ENCODE measurements around the gene TSPAN9. TPM values are rescaled to one million over a fixed set of nuclear protein-coding genes. Genes with fewer than 3 reads are reported as not detected.

Gene TSPAN9
- total and polyA plus RNA-seq, 2 of the 4 experiments (the other 2 are of a cell fraction), result 17.7 to 39.1 TPM

DNA sequence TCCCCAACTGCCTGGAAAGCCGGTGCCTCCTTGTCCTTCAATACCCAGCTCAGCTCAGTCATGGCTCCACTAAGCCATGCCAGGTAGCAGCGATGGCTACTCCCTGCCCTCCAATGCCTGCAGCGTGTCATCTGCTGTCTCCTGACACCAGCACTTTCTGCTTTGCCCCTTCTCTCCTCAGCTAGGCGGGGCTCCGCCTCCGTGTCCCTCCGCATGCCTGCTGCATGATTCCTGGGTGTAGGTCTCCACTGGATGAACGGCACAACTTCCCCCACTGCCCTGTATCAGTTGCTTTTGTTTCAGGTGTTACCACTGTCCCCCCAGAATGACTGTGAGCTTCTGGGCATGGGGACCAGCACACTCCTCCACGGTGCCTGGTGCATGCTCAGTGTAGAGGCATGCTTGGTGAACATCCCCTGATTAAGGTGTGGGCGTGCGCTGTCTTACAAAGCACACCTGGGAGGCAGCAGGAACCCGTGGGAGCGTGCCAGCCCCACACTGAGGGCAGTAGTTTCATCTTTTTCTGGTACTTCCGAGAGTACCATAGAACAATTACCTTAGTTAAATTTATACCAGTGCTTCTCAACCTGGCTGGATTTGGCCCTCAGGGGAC is 234.4 kb downstream of the TSPAN9 start:
- Histone ChIP-seq H2BK20ac (ENCODE audit: low read depth, low read length) (no peak overlapping the region), H3K36me3 (ENCODE audit: control insufficient read depth, insufficient read depth, low read length) (no peaks in the 10 kb centered on the region), H4K5ac (ENCODE audit: low read depth, low read length) (no peak overlapping the region), H3K9me1 (ENCODE audit: insufficient read depth, low read length) (peaks cover 7% of the 10 kb centered on the region; the same call in 1 of the 2 replicates), H3K4me3 (ENCODE audit: insufficient read depth, low read depth, low read length) (no peak overlapping the region), H3K4me1 (ENCODE audit: control insufficient read depth, insufficient read depth, low read length) (peaks cover 6% of the 10 kb centered on the region; the same call in 1 of the 2 replicates), H4K91ac (ENCODE audit: insufficient read depth, low read depth, low read length) (no peak overlapping the region), H3K14ac (replicated peaks; ENCODE audit: low read depth, low read length) (no peak overlapping the region), H2BK120ac (ENCODE audit: low read depth, low read length) (no peak overlapping the region), H2BK15ac (ENCODE audit: low read depth, low read length) (no peak overlapping the region), H2AK9ac (replicated peaks; ENCODE audit: low read depth, low read length, poor library complexity) (no peak overlapping the region), H3K4ac (ENCODE audit: low read depth, low read length) (no peak overlapping the region), H2AK5ac (ENCODE audit: low read depth, low read length) (no peak overlapping the region), H4K20me1 (ENCODE audit: insufficient read depth, low read length) (no peaks in the 10 kb centered on the region), H4K8ac (ENCODE audit: low read depth in 2 of 2, low read length in 2 of 2) (no peak overlapping the region), H2BK5ac (ENCODE audit: low read depth, low read length, poor library complexity, severe bottlenecking) (no peak overlapping the region), H3K9ac (ENCODE audit: low read depth, low read length) (no peak overlapping the region), H3K79me1 (ENCODE audit: low read depth in 1 of 2, low read length in 2 of 2) (no peaks in the 10 kb centered on the region), H3K56ac (ENCODE audit: extremely low read depth, insufficient read depth, low read length) (no peak overlapping the region), H3K23ac (ENCODE audit: low read depth, low read length) (no peak overlapping the region), H3K18ac (ENCODE audit: low read depth, low read length) (no peak overlapping the region), H3K27ac (ENCODE audit: insufficient read depth, low read length) (no peak overlapping the region), H2AFZ (replicated peaks; ENCODE audit: low read length, poor library complexity) (peak overlapping the region; percentile 52), H3K27me3 (ENCODE audit: control insufficient read depth, insufficient read depth, low read length) (peaks cover 32% of the 10 kb centered on the region), H3K4me2 (ENCODE audit: low read depth, low read length) (no peak overlapping the region), H3K9me3 (ENCODE audit: control insufficient read depth, insufficient read depth, low read length) (no peaks in the 10 kb centered on the region)
- dilution Hi-C loops (cut with HindIII; ENCODE audit: low sequenced_read_pairs, unreplicated experiment), result no loop called here
- ChIA-PET CTCF (interaction anchor here (2.6 kb wide), 1 partner anchor 12 kb away, joined by 13 read pairs; no protein-coding TSS in a partner anchor), POLR2A (ENCODE audit: unreplicated experiment) (no interaction called here)
- TF ChIP-seq RCOR1 (IDR thresholded peaks at IDR 0.05; ENCODE audit: insufficient replicate concordance, low read length), result no peak
- no peak for TF ChIP-seq NFE2L2 (IDR thresholded peaks at IDR 0.05; ENCODE audit: low read depth, low read length)
- TF ChIP-seq, protein P1, sequence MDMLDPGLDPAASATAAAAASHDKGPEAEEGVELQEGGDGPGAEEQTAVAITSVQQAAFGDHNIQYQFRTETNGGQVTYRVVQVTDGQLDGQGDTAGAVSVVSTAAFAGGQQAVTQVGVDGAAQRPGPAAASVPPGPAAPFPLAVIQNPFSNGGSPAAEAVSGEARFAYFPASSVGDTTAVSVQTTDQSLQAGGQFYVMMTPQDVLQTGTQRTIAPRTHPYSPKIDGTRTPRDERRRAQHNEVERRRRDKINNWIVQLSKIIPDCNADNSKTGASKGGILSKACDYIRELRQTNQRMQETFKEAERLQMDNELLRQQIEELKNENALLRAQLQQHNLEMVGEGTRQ (IDR thresholded peaks at IDR 0.05; ENCODE audit: low read depth, low read length), result no peak
- no peak for TF ChIP-seq CHD1 (IDR thresholded peaks at IDR 0.05; ENCODE audit: low read depth, low read length)
- no peak for TF ChIP-seq CTCF (conservative IDR thresholded peaks at IDR 0.05; ENCODE audit: low read depth, low read length)
- TF ChIP-seq MXI1 (IDR thresholded peaks at IDR 0.05; ENCODE audit: borderline replicate concordance, low read depth, low read length), result no peak
- TF ChIP-seq MAZ (IDR thresholded peaks at IDR 0.05; ENCODE audit: borderline replicate concordance, low read depth, low read length), result no peak
- no peak for TF ChIP-seq SMC3 (IDR thresholded peaks at IDR 0.05; ENCODE audit: low read depth, low read length)
- TF ChIP-seq, protein P2, sequence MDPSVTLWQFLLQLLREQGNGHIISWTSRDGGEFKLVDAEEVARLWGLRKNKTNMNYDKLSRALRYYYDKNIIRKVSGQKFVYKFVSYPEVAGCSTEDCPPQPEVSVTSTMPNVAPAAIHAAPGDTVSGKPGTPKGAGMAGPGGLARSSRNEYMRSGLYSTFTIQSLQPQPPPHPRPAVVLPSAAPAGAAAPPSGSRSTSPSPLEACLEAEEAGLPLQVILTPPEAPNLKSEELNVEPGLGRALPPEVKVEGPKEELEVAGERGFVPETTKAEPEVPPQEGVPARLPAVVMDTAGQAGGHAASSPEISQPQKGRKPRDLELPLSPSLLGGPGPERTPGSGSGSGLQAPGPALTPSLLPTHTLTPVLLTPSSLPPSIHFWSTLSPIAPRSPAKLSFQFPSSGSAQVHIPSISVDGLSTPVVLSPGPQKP (IDR thresholded peaks at IDR 0.05; ENCODE audit: borderline replicate concordance, low read depth, low read length), result no peak
- no peak for TF ChIP-seq MAFK (IDR thresholded peaks at IDR 0.05; ENCODE audit: low read depth, low read length)
- no peak for TF ChIP-seq FOS (IDR thresholded peaks at IDR 0.05; ENCODE audit: low read depth, low read length)
- no peak for TF ChIP-seq POLR2A (IDR thresholded peaks at IDR 0.05; ENCODE audit: low read depth, low read length)
- no peak for TF ChIP-seq RFX5 (IDR thresholded peaks at IDR 0.05; ENCODE audit: low read depth, low read length)
- TF ChIP-seq BHLHE40 (IDR thresholded peaks at IDR 0.05; ENCODE audit: low read depth, low read length), result no peak
- no peak for TF ChIP-seq CEBPB (IDR thresholded peaks at IDR 0.05; ENCODE audit: low read depth, low read length)
- no peak for TF ChIP-seq RAD21 (IDR thresholded peaks at IDR 0.05; ENCODE audit: low read length)
- no TSS peak for BruUV-seq (replicated peaks)
- ATAC-seq (ENCODE audit: low read depth), result no peak
- DNase-seq, result no peak
- in situ Hi-C loops (cut with MboI; ENCODE audit: low sequenced_read_pairs), result loop anchor here (10.0 kb wide), 1 partner anchor 483 kb away; no protein-coding TSS in a partner anchor
- intact Hi-C loops (cut with micrococcal nuclease), result no loop called here
- WGBS, 2 experiments (ENCODE audit: extremely low coverage in 2 of 2, insufficient read length in 1 of 2), result 56% methylated on average over 2 of the region's 14 CpGs; no CpG with 5 or more reads in 1 of the 2 experiments
